Motor neuron (in vitro differentiated cells): ENCODE measurements around the gene PEX26. TPM values are rescaled to one million over a fixed set of nuclear protein-coding genes. Genes with fewer than 3 reads are reported as not detected.
A peak's percentile ranks its signal among the peaks of the same experiment; 100 is the strongest.
"Not testable (repeated sequence)": the region's sequence is repeated elsewhere in the genome, so short reads cannot be mapped to it uniquely, and the experiment has no call there.

Experiments used
- ATAC-seq, 8 experiments: fragments of 200-7000 bp; cut with Tn5 transposase; replicated peaks in 6 of 8; 2 replicates each; pipeline ENCODE4 v1.8.0; 2021; ENCODE audit warnings: mild to moderate bottlenecking in 8 of 8, moderate library complexity in 8 of 8
- H3K27ac ChIP-seq, 2 donors: fragments of 250-450 bp; sonication (Bioruptor Pico); 2 replicates each; pipeline ENCODE4 v1.9.0; 2021; ENCODE audit warnings: antibody characterized with exemption in 2 of 2, mild to moderate bottlenecking in 2 of 2, moderate library complexity in 1 of 2
- H3K4me1 ChIP-seq, 2 donors: fragments of 250-450 bp; sonication (Bioruptor Pico); replicated peaks in 1 of 2; 2 replicates each; pipeline ENCODE4 v1.6.1; 2021; ENCODE audit warnings: antibody characterized with exemption in 2 of 2, mild to moderate bottlenecking in 2 of 2, moderate library complexity in 1 of 2
- H3K4me3 ChIP-seq, 5 donors: fragments of 250-450 bp; sonication (Bioruptor Pico); 2 replicates each; pipeline ENCODE4 v1.9.0; 2021; ENCODE audit warnings: antibody characterized with exemption in 5 of 5, mild to moderate bottlenecking in 5 of 5, moderate library complexity in 4 of 5
- WGBS, 10 experiments: fragments of 450-650 bp; shearing (Covaris generic); methylation state at CpG; one replicate each; pipeline ENCODE4 v1.0.0; 2022; 5-methylcytosine and 5-hydroxymethylcytosine counted together
- in situ Hi-C, 9 experiments: fragments of 400-800 bp; cut with MboI; loops; one replicate each; pipeline ENCODE4 v1.15.0; 2021; ENCODE audit warnings: low sequenced_read_pairs in 9 of 9, low pct_unique_long_range_greater_than_20kb in 2 of 9; ENCODE audit not compliant: unreplicated experiment in 9 of 9
- total RNA-seq, 8 experiments: library from RNA; unstranded; fragments of 300-600 nt; gene quantifications; 2 replicates each; pipeline versions ENCODE4 v1.2.3 to v1.2.4, GENCODE V29; 2022

PEX26 gene
- total RNA-seq, 8 experiments from 2014 or later = 10.5 to 25.1 (median 19.4) TPM

- Histone ChIP-seq H3K4me3 (no peak overlapping the region), H3K4me1 (peaks cover 5 to 21% of the 10 kb centered on the region in 2 donors), H3K27ac (no peak overlapping the region)
- 0 to 100% (median 76%) methylated on average over 1 to 5 of the region's 5 CpGs for WGBS, 10 experiments
- in situ Hi-C loops = loop anchor here in 4 of 9 experiments (10.0 to 25.0 kb wide), 3 partner anchors 147 to 224 kb away; no protein-coding TSS in a partner anchor
- ATAC-seq = no peak
These were observed 18.7 kb upstream of the PEX26 start for GRCh38 chr22:18059094-18059417.

DNA sequence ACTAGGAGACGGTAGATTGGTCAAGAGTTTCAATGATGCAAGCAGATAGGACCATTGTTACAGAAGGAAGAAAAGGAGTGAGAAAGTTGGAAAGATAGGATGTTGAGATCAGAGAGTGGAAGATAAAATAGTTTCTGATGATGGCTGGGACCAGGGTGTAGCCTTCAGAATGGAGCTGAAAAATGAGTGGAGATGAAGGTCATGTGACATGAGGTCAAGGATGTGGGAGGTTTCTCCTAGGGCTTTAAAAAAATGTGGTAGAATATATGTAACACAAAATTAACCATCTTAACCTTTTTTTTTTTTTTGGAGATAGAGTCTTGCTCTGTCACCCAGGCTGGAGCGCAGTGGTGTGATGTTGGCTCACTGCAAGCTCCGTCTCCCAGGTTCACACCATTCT, 18.3 kb upstream of the PEX26 start:
- no peak overlapping the region for H3K27ac ChIP-seq
- peaks cover 5 to 21% of the 10 kb centered on the region in 2 donors for H3K4me1 ChIP-seq
- H3K4me3 ChIP-seq = no peak overlapping the region
- in situ Hi-C loops = loop anchor here in 4 of 9 experiments (10.0 to 25.0 kb wide), 3 partner anchors 147 to 225 kb away; no protein-coding TSS in a partner anchor
- no peak for ATAC-seq
- WGBS, 10 experiments = 70 to 100% (median 86%) methylated on average over 1 to 3 of the region's 3 CpGs; no CpG with 5 or more reads in 1 of the 10 experiments

- Histone ChIP-seq H3K27ac (no peak overlapping the region), H3K4me3 (no peak overlapping the region), H3K4me1 (peaks cover 5 to 21% of the 10 kb centered on the region in 2 donors)
- WGBS, 10 experiments = 35 to 100% (median 88%) methylated on average over 1 to 5 of the region's 5 CpGs; no CpG with 5 or more reads in 1 of the 10 experiments
- in situ Hi-C loops = loop anchor here in 4 of 9 experiments (10.0 to 25.0 kb wide), 3 partner anchors 148 to 225 kb away; no protein-coding TSS in a partner anchor
- ATAC-seq = no peak
These were observed 17.8 kb upstream of the PEX26 start for GRCh38 chr22:18059991-18060390.

DNA sequence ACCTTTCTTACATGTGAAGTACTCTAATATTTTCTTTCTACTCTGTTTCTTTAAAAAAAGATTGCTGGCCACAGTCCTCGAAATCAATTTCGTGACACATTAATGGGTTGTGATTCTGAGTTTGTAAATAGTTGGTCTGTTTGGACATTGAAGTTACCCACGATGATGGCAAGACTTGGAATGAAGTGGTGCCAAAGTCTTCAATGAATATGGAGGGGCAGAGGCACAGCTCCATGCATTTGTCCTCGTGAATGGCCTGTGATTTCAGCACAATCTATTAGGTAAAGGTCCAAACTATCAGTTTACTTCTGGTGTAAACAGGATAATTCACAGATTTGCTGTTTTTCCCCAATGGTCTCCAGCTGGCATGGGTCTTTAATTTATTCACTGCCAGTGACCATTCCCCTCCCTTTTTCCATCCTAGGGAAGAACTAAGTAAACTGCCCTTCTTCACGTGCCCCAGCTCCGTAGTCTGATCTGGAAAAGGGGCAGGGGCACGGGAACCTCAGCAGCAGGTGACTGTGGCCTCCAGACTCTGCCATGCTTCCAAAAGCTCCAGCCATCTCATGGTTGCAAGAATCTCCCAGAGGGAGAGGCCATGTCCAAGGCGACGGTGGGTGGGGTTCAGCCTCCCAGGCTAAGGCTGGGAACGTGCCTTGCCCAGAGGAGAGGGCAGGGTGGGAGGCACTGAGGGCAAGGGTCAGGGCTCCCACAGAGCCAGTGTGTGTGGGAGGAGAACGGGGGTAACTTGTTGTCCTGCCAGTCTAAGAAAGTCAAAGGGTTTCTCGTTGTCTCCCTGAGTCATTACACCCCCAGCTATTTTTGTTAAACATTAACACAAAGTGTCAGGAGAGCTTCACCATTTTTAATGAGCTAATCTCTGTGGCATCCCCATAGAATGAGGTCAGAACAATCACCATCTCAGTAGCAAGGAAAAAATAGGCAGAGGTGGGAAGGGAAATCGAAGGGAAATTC, 16.9 kb upstream of the PEX26 start:
- peak in 7 of 8 experiments; percentile 28 to 69 (median 56) for ATAC-seq
- H3K4me3 ChIP-seq = no peak overlapping the region
- peaks cover 5 to 18% of the 10 kb centered on the region in 2 donors for H3K4me1 ChIP-seq
- WGBS, 10 experiments = 17 to 100% (median 55%) methylated on average over 1 to 8 of the region's 13 CpGs
- in situ Hi-C loops = loop anchor here in 3 of 9 experiments (25.0 kb wide), 2 partner anchors 149 to 224 kb away; no protein-coding TSS in a partner anchor
- H3K27ac ChIP-seq = peak overlapping the region in 1 of 2 donors; percentile 34

- no peak for ATAC-seq
- 80 to 100% (median 98%) methylated on average over 1 to 3 of the region's 3 CpGs; no CpG with 5 or more reads in 4 of the 10 experiments for WGBS, 10 experiments
- in situ Hi-C loops = loop anchor here in 3 of 9 experiments (25.0 kb wide), 2 partner anchors 150 to 225 kb away; no protein-coding TSS in a partner anchor
- Histone ChIP-seq H3K4me1 (peaks cover 0 to 9% of the 10 kb centered on the region in 2 donors), H3K4me3 (no peak overlapping the region), H3K27ac (no peak overlapping the region)
These were observed 15.4 kb upstream of the PEX26 start for GRCh38 chr22:18062421-18062820.

DNA sequence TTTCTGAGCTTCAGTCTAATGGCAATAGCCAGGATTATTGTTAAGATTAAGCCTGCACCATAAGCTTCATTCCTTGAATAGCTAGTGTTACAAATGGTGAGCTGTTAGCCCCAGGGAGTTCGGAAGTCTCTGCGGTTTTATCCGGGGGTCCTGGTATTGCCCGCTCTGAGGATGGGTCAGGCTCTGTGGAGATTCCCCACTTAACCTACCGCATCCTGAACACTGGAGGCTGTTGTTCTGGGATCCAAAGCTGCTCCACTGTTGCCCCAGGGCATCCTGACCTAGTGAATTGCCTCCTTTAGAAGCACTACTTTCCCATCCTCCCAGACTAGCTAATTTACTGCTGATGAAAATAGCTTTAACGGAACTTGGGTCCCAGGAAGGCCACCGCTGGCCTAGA, 14.5 kb upstream of the PEX26 start:
- 82 to 100% (median 86%) methylated on average over 2 to 7 of the region's 7 CpGs; no CpG with 5 or more reads in 4 of the 10 experiments for WGBS, 10 experiments
- ATAC-seq = no peak
- Histone ChIP-seq H3K4me3 (no peak overlapping the region), H3K4me1 (peaks cover 0 to 9% of the 10 kb centered on the region in 2 donors), H3K27ac (no peak overlapping the region)
- in situ Hi-C loops = loop anchor here in 3 of 9 experiments (25.0 kb wide), 2 partner anchors 151 to 226 kb away; no protein-coding TSS in a partner anchor

GRCh38 chr22:18063715-18064114, 14.1 kb upstream of the PEX26 start:
- H3K27ac ChIP-seq, H3K4me3 ChIP-seq, ATAC-seq, H3K4me1 ChIP-seq: not testable (repeated sequence)
- WGBS, 10 experiments = 60 to 75% methylated on average over 1 to 2 of the region's 6 CpGs; no CpG with 5 or more reads in 8 of the 10 experiments
- in situ Hi-C loops = loop anchor here in 3 of 9 experiments (25.0 kb wide), 2 partner anchors 151 to 226 kb away; no protein-coding TSS in a partner anchor

- Histone ChIP-seq H3K4me1 (peaks cover 0 to 9% of the 10 kb centered on the region in 2 donors), H3K4me3 (no peak overlapping the region), H3K27ac (no peak overlapping the region)
- in situ Hi-C loops = loop anchor here in 3 of 9 experiments (25.0 kb wide), 2 partner anchors 152 to 227 kb away; no protein-coding TSS in a partner anchor
- ATAC-seq = no peak
- 80 to 100% (median 100%) methylated on average over 1 to 3 of the region's 7 CpGs; no CpG with 5 or more reads in 5 of the 10 experiments for WGBS, 10 experiments
These were observed 13.2 kb upstream of the PEX26 start for GRCh38 chr22:18064636-18065035.

DNA sequence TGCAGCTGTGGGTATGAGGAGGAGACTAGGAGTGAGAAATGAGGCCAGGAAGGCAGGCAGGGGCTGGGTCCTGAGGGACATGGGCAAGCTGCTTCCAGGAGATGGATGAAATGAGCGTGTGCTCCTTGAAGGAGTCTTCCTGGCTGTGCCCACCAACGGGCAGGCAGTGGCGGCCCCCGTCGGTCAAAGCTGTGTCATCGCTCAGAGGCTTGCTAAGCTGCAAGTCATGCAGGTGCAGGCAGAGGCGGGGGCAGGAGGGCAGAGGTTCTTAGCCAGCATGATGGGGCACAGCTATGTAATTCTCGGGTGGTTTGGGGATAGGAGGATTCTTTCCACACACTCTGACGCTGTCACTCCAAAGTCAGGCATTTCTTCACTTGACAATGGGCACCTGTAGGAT, 12.5 kb upstream of the PEX26 start:
- no peak overlapping the region for H3K4me3 ChIP-seq
- H3K27ac ChIP-seq = no peak overlapping the region
- WGBS, 10 experiments = 32 to 71% (median 51%) methylated on average over 1 to 8 of the region's 9 CpGs; no CpG with 5 or more reads in 4 of the 10 experiments
- ATAC-seq = peak in 4 of 8 experiments; percentile 35 to 61 (median 48)
- H3K4me1 ChIP-seq = peaks cover 0 to 9% of the 10 kb centered on the region in 2 donors
- in situ Hi-C loops = loop anchor here in 3 of 9 experiments (25.0 kb wide), 2 partner anchors 153 to 228 kb away; no protein-coding TSS in a partner anchor

DNA sequence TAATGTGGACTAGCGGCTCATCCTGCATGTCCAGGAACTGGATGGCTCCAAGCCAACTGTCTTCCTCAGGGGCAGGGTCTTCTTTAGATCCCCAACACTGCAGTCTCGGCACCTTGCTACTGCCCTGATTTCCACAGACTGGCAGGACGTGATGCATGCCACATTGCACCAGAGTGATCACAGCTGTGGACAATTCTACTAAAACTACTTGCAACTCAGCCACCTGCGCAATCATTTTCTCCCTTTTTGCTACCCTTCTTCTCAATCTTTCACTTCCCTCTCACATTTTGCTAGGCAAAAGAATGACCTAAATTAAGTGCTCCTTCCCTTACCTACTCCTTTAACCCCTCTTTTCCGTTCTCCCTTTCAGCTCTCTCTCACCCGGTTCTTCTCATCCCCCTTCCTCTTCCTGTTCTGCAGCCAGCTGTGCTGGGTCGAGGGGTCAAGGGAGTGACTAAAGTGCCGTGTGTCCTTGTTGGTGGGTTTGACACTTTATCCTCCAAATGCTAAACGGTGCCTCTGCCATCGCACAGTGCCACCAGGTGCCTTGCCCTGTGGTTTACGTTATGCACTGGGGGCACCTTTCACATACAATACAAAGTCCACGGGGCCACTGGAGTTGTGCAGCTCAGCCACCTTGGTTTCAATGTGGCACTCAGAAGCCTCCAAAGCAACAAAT, 11.5 kb upstream of the PEX26 start:
- no peak for ATAC-seq
- in situ Hi-C loops = loop anchor here in 3 of 9 experiments (25.0 kb wide), 2 partner anchors 154 to 229 kb away; no protein-coding TSS in a partner anchor

GRCh38 chr22:18067121-18067520, 10.7 kb upstream of the PEX26 start:
- Histone ChIP-seq H3K4me3 (no peak overlapping the region), H3K4me1 (no peaks in the 10 kb centered on the region), H3K27ac (no peak overlapping the region)
- ATAC-seq = no peak
- in situ Hi-C loops = loop anchor here in 3 of 9 experiments (25.0 kb wide), 2 partner anchors 155 to 230 kb away; no protein-coding TSS in a partner anchor
- 57 to 100% (median 75%) methylated on average over 1 to 3 of the region's 3 CpGs; no CpG with 5 or more reads in 5 of the 10 experiments for WGBS, 10 experiments

More for the DNA sequence above, 11.5 kb upstream of the PEX26 start:
- Histone ChIP-seq H3K4me1 (peaks cover 0 to 3% of the 10 kb centered on the region in 2 donors), H3K4me3 (no peak overlapping the region), H3K27ac (no peak overlapping the region)
- 25 to 91% (median 41%) methylated on average over 2 to 10 of the region's 12 CpGs for WGBS, 10 experiments
